ENCODE data around the gene SEC31A.
"Not testable (repeated sequence)": the region's sequence is repeated elsewhere in the genome, so short reads cannot be mapped to it uniquely, and the experiment has no call there.

GRCh38 chr4:82833060-82833459 lies 57.9 kb downstream of the SEC31A start:
- not testable (repeated sequence) for TF ChIP-seq CTCF, POLR2A (IDR thresholded peaks at IDR 0.05)

Data from Peyer's patch (tissue), 4 donors.